Subcutaneous abdominal adipose tissue (tissue), 5 donors: ENCODE results near the gene ALDH6A1.

Experiments
- H3K27ac ChIP-seq: one replicate; pipeline ENCODE4 v1.7.0; 2013; ENCODE audit warnings: low read depth, mild to moderate bottlenecking, inconsistent platforms, low read length, moderate library complexity
- H3K27me3 ChIP-seq, 5 donors: one replicate each; pipeline ENCODE4 v1.7.0; 2013; ENCODE audit warnings: low read length in 5 of 5, inconsistent platforms in 1 of 5; ENCODE audit not compliant: control insufficient read depth in 5 of 5, insufficient read depth in 4 of 5
- H3K36me3 ChIP-seq, 5 donors: one replicate each; pipeline ENCODE4 v1.7.0; 2013; ENCODE audit warnings: low read length in 5 of 5; ENCODE audit not compliant: control insufficient read depth in 5 of 5, insufficient read depth in 5 of 5
- H3K4me1 ChIP-seq, 5 donors: one replicate each; pipeline ENCODE4 v1.7.0; 2013; ENCODE audit warnings: low read length in 5 of 5, mild to moderate bottlenecking in 3 of 5, moderate library complexity in 1 of 5; ENCODE audit not compliant: control insufficient read depth in 5 of 5, insufficient read depth in 5 of 5
- H3K4me3 ChIP-seq, 5 donors: one replicate each; pipeline ENCODE4 v1.7.0; 2013; ENCODE audit warnings: low read length in 5 of 5, low read depth in 1 of 5
- H3K9ac ChIP-seq, 5 donors: one replicate each; pipeline ENCODE4 v1.7.0; 2013; ENCODE audit warnings: low read length in 5 of 5, mild to moderate bottlenecking in 4 of 5, moderate library complexity in 3 of 5
- H3K9me3 ChIP-seq, 5 donors: one replicate each; pipeline ENCODE4 v1.7.0; 2013; ENCODE audit warnings: low read length in 5 of 5; ENCODE audit not compliant: control insufficient read depth in 5 of 5
- donor health status: healthy.
- donor health status: healthy.
- donor health status: healthy.
- donor health status: healthy.
- donor health status: healthy.

ALDH6A1 gene

GRCh38 chr14:74085047-74085637, 889 bp upstream of the ALDH6A1 start:
- Histone ChIP-seq H3K36me3 (no peaks in the 10 kb centered on the region), H3K27me3 (no peaks in the 10 kb centered on the region), H3K9me3 (no peaks in the 10 kb centered on the region), H3K4me1 (peaks cover 0 to 39% (median 33%) of the 10 kb centered on the region in 5 donors), H3K9ac (peak overlapping the region; percentile 35 to 78 (median 64)), H3K4me3 (peak overlapping the region; percentile 71 to 97 (median 86)), H3K27ac (peak overlapping the region; percentile 71)

DNA sequence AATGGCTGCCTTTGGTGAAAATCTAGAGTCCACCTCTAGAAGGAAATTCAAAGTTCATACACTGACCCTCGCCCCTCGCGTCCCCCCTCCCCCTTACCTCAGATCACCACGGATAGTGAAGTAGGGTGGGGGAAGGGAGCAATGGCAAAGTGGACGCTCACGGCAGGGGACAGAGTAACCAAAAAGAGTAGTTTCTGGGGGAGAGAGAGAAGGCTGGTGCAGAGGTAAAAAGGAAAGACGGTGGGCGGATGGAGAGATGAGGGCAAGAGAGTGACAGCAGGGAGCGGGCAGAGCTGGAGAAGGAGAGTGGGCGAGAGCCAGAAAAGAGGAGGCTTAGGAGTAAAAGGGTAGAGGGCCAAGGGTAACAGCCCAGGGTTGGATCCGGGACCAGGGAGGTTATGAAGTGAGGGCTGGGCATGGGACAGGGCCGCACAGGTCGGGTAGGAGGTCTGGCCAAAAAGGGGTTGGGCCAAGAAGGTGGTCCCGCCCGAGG, 423 bp downstream of the ALDH6A1 start:
- no peaks in the 10 kb centered on the region for H3K27me3 ChIP-seq

DNA sequence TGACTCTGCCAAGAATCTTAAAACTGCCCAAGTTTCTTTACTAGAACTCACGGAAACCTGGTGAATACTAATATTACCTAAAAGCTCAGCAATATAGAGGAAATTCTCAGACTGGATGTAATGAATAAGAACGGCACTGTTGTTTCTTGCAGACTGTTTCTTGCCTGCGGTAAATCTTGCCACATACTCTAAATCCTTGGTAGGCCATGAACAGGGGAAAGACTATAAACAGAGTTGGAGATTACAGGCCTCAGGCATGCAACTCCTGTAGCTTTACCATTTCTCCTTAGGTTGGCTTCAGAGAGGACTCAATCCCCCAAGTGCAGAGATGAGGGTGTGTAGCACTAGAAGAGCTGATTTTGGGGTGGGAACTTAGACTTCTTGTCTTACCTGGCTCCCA, 1.1 kb downstream of the ALDH6A1 start:
- Histone ChIP-seq H3K27me3 (no peaks in the 10 kb centered on the region), H3K4me1 (peaks cover 0 to 39% (median 33%) of the 10 kb centered on the region in 5 donors), H3K4me3 (peak overlapping the region; percentile 83 to 98 (median 97)), H3K9me3 (no peaks in the 10 kb centered on the region), H3K9ac (peak overlapping the region; percentile 41 to 94 (median 82)), H3K36me3 (no peaks in the 10 kb centered on the region), H3K27ac (peak overlapping the region; percentile 74)

More for the DNA sequence above, 423 bp downstream of the ALDH6A1 start:
- peak overlapping the region; percentile 41 to 94 (median 82) for H3K9ac ChIP-seq
- H3K4me1 ChIP-seq: peaks cover 0 to 39% (median 33%) of the 10 kb centered on the region in 5 donors
- no peaks in the 10 kb centered on the region for H3K36me3 ChIP-seq
- H3K4me3 ChIP-seq: peak overlapping the region; percentile 83 to 98 (median 97)
- H3K9me3 ChIP-seq: no peaks in the 10 kb centered on the region
- peak overlapping the region; percentile 74 for H3K27ac ChIP-seq

DNA sequence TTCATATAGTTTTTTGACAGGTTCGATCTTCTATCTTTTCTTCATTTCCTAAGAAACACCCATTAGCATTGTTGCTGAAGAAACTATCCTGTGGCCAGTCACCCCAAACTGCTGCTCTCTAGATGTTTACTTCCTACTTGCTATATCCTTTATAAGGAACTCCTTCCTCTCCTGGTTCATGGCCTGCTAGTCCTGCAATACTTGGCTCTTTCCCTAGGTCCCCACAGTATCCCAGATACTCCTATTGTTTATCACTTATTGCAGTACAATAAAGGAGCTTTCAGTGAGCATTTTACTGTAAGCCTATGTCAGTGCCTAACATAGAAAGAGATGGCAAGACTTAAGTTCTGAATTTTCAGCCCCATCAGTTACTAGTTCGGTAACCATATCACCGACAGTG, 2.8 kb downstream of the ALDH6A1 start:
- Histone ChIP-seq H3K27ac (no peak overlapping the region), H3K4me3 (no peak overlapping the region), H3K27me3 (no peaks in the 10 kb centered on the region), H3K9ac (no peak overlapping the region), H3K36me3 (no peaks in the 10 kb centered on the region), H3K9me3 (no peaks in the 10 kb centered on the region), H3K4me1 (peaks cover 0 to 39% (median 33%) of the 10 kb centered on the region in 5 donors)

DNA sequence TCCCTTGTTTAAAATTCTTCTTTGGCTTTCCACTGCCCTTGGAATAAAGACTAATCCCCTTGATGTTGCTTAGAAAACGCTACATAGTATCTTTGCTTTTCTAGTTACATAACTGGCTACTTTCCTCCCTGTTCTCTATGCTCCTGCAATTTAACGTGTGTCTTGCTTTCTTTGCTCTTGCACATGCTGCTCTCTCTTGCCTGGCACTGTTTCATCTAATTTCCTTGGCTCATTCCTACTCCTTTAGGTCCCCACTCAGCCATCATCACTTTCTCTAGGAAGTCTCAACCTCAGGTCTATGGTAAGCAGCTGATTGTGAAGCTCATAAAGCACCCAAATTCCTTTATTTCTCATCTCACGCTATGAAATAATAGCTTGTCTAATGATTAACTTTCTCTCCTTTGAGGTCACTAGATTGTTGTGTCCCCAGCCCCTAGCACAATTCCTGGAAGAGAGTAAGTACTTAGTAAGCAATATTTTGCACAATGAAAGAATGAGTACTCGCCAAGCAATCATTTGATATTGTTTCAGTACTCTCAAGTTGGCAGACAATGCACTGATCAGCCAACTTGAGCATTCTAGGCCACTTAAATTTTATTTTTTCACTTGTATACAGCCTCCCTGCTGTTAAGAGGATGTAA, 3.3 kb downstream of the ALDH6A1 start:
- H3K27ac ChIP-seq: no peak overlapping the region
- H3K4me3 ChIP-seq: no peak overlapping the region
- H3K9me3 ChIP-seq: no peaks in the 10 kb centered on the region
- no peak overlapping the region for H3K9ac ChIP-seq
- no peaks in the 10 kb centered on the region for H3K36me3 ChIP-seq
- H3K4me1 ChIP-seq: peaks cover 0 to 37% (median 31%) of the 10 kb centered on the region in 5 donors
- H3K27me3 ChIP-seq: no peaks in the 10 kb centered on the region

GRCh38 chr14:74077401-74077800, 6.9 kb downstream of the ALDH6A1 start:
- Histone ChIP-seq H3K9ac (no peak overlapping the region), H3K4me1 (peaks cover 0 to 15% (median 9%) of the 10 kb centered on the region in 5 donors), H3K9me3 (no peaks in the 10 kb centered on the region), H3K36me3 (peaks cover under 1 to 13% (median 8%) of the 10 kb centered on the region in 5 donors), H3K4me3 (no peak overlapping the region), H3K27ac (no peak overlapping the region), H3K27me3 (no peaks in the 10 kb centered on the region)

DNA sequence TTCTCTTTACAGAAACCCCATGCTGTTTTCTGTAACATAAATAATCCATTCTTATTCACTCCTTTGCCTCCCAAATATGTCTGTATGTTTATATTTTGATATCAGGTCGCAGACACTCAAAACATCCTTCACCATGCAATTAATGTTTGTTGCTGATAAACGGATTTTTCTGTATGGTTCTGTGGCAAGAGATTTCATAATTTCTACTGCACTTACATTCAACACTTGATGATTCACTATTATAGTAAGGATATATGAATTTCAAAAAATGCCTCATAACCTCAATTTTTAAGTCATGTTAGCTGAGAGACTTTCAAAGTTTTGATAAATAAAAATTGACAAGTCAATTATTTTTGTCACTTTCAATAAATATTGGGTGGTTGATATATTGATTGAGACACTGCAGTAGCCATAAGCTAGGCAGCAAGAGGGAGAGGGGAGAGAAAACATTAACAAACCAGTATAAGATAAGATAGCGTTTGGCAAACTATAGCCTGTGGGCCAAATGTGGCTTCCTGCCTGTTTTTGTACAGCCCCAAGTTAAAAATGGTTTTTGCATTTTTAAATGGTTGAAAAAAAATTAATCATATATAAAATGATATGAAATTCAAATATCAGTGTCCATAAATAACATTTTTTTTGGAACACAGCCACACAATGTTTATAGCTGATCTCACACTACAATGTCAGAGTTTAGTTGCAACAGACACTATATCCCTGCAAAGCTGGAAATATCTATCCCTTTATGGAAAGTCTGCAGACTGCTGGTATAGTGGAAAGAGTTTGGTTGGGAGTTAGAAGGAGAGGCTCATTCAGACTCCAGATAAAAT, 18.3 kb downstream of the ALDH6A1 start:
- Histone ChIP-seq H3K9me3 (no peaks in the 10 kb centered on the region), H3K27ac (no peak overlapping the region), H3K36me3 (peaks cover 31 to 83% (median 56%) of the 10 kb centered on the region in 5 donors), H3K4me3 (no peak overlapping the region), H3K27me3 (no peaks in the 10 kb centered on the region), H3K4me1 (no peaks in the 10 kb centered on the region), H3K9ac (no peak overlapping the region)

GRCh38 chr14:74064883-74065282, 19.4 kb downstream of the ALDH6A1 start:
- Histone ChIP-seq H3K27ac (no peak overlapping the region), H3K4me3 (no peak overlapping the region), H3K9me3 (no peaks in the 10 kb centered on the region), H3K27me3 (no peaks in the 10 kb centered on the region), H3K9ac (peak overlapping the region in 1 of 5 donors; percentile 4), H3K4me1 (no peaks in the 10 kb centered on the region), H3K36me3 (peaks cover 35 to 82% (median 58%) of the 10 kb centered on the region in 5 donors)

- no peak overlapping the region for H3K27ac ChIP-seq
- no peaks in the 10 kb centered on the region for H3K9me3 ChIP-seq
- H3K9ac ChIP-seq: peak overlapping the region in 1 of 5 donors; percentile 4
- no peak overlapping the region for H3K4me3 ChIP-seq
- H3K4me1 ChIP-seq: no peaks in the 10 kb centered on the region
- H3K27me3 ChIP-seq: no peaks in the 10 kb centered on the region
- peaks cover 39 to 82% (median 62%) of the 10 kb centered on the region in 5 donors for H3K36me3 ChIP-seq
Observed at GRCh38 chr14:74064426-74064825, 19.8 kb downstream of the ALDH6A1 start.

DNA sequence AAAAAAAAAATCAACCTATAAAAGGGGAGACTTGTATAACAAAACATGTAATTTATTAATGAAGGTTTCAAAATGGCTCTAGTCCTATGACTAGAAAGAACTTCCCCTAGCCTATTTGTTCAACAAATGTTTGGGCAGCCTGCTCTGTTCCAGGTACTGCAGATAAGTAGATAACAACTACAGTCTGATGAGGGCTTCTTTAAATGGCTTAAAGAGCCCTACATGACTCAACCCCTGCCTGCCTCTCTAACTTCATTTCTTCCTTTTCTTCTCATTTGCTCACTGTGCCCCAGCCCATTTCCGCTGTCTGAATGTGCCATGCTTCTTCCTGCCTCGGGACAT, 21.5 kb downstream of the ALDH6A1 start:
- Histone ChIP-seq H3K4me3 (no peak overlapping the region), H3K4me1 (no peaks in the 10 kb centered on the region), H3K9me3 (no peaks in the 10 kb centered on the region), H3K36me3 (peaks cover 38 to 83% (median 63%) of the 10 kb centered on the region in 5 donors), H3K9ac (no peak overlapping the region), H3K27ac (no peak overlapping the region), H3K27me3 (no peaks in the 10 kb centered on the region)
